ENCODE data around the gene CATSPERD.
A peak's percentile ranks its signal among the peaks of the same experiment; 100 is the strongest.

CATSPERD gene

GRCh38 chr19:5827342-5827890 is 107.0 kb downstream of the CATSPERD start:
- DNase-seq = peak in 1 of 51 donors; percentile 9

- DNase-seq = peak in 49 of 51 donors; percentile 5 to 79 (median 58)
Measured at GRCh38 chr19:5827891-5828660, 107.6 kb downstream of the CATSPERD start.

Data from hypothalamus (tissue), 51 donors.